Tibial artery (tissue), 4 donors: ENCODE results near the gene RERG.

ENCODE experiments used
- DNase-seq, 2 donors: peaks; one replicate each; pipeline ENCODE4 v3.0.0-alpha.2; 2019
- H3K27ac ChIP-seq, 2 donors: fragments of 200-600 bp; sonication (generic) in 1 of 2; 1 replicate in 1 of 2; 2 replicates in 1 of 2; pipeline ENCODE4 v1.5.1; 2018 to 2019; ENCODE audit warnings: mild to moderate bottlenecking in 1 of 2
- H3K27me3 ChIP-seq, 2 donors: fragments of 200-600 bp; sonication (generic) in 1 of 2; one replicate each; pipeline versions ENCODE4 v1.5.1 to v1.6.0; 2016 to 2019
- H3K36me3 ChIP-seq, 3 donors: fragments of 200-600 bp; sonication (generic) in 2 of 3; one replicate each; pipeline ENCODE4 v1.5.1; 2016 to 2019; ENCODE audit warnings: mild to moderate bottlenecking in 2 of 3
- H3K4me1 ChIP-seq, 4 donors: fragments of 200-600 bp; sonication (generic) in 2 of 4; 1 replicate in 3 of 4; 2 replicates in 1 of 4; pipeline ENCODE4 v1.5.1; 2016 to 2019
- H3K4me3 ChIP-seq, 2 donors: fragments of 200-600 bp; sonication (generic) in 1 of 2; 1 replicate in 1 of 2; 2 replicates in 1 of 2; pipeline ENCODE4 v1.5.1; 2018 to 2019; ENCODE audit warnings: mild to moderate bottlenecking in 2 of 2
- H3K9me3 ChIP-seq, 3 donors: fragments of 200-600 bp; sonication (generic) in 1 of 3; one replicate each; pipeline ENCODE4 v1.5.1; 2016 to 2019
- intact Hi-C: fragments of 100-400 bp; cut with DNase I; formaldehyde crosslinking; loops from one replicate; pipeline ENCODE4 v1.15.0; 2023; ENCODE audit warnings: low total_unique reads
- TF ChIP-seq, protein P1 (sequence below), 2 experiments: fragments of 200-600 bp in 1 of 2; fragments of 450-650 bp in 1 of 2; IDR thresholded peaks; one replicate each; pipeline ENCODE4 v1.5.1; 2017 to 2019; ENCODE audit warnings: antibody characterized with exemption in 2 of 2, mild to moderate bottlenecking in 1 of 2, moderate library complexity in 1 of 2

The RERG gene

DNA sequence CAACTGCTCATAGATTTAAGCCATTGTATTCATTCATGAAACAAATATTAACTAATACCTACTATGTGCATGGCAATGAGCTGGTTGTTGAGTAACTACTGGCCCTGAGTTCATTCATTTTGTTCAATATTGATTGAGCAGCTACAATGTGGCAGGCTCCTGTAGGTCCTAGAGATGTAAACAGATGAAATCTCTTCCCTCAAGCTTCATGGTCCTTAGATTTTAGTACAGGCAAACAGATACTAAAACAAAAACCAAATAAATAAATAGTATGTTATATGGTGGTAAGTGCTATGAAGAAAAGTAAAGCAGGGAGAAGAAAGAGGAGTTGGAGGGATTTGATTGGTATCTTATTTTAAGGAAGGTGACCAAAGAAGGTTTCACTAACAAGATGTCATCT lies 77.8 kb downstream of the RERG start:
- Histone ChIP-seq H3K4me3 (no peak overlapping the region), H3K4me1 (peaks cover 0 to 73% (median 12%) of the 10 kb centered on the region in 4 donors), H3K27me3 (no peaks in the 10 kb centered on the region), H3K36me3 (no peaks in the 10 kb centered on the region), H3K9me3 (no peaks in the 10 kb centered on the region), H3K27ac (no peak overlapping the region)
- intact Hi-C loops = no loop called here
- TF ChIP-seq, protein P1, sequence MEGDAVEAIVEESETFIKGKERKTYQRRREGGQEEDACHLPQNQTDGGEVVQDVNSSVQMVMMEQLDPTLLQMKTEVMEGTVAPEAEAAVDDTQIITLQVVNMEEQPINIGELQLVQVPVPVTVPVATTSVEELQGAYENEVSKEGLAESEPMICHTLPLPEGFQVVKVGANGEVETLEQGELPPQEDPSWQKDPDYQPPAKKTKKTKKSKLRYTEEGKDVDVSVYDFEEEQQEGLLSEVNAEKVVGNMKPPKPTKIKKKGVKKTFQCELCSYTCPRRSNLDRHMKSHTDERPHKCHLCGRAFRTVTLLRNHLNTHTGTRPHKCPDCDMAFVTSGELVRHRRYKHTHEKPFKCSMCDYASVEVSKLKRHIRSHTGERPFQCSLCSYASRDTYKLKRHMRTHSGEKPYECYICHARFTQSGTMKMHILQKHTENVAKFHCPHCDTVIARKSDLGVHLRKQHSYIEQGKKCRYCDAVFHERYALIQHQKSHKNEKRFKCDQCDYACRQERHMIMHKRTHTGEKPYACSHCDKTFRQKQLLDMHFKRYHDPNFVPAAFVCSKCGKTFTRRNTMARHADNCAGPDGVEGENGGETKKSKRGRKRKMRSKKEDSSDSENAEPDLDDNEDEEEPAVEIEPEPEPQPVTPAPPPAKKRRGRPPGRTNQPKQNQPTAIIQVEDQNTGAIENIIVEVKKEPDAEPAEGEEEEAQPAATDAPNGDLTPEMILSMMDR (IDR thresholded peaks at IDR 0.05) = no peak
- DNase-seq = no peak

DNA sequence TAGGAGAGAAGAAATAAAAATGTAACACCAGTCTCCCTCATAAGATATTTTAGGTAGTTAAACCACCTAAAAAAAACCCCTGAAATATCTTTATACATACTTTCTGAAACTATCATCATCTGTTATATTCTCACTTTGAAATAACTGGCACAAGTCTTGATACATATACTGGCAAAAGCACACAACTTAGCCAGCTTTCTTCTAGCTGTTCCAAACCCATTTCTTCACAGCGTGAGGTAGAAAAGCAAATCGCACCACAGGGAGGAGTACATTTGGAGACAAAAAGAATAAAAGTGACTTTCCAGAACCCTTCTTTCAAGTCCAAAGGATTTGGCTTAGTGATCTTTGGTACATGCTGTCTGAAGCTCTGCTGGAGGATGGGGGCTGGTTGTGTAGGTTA lies 78.5 kb downstream of the RERG start:
- H3K27me3 ChIP-seq = no peaks in the 10 kb centered on the region
- peaks cover 0 to 66% (median 9%) of the 10 kb centered on the region in 4 donors for H3K4me1 ChIP-seq
- no peak overlapping the region for H3K27ac ChIP-seq
- no peak for DNase-seq
- TF ChIP-seq, protein P1 (IDR thresholded peaks at IDR 0.05) = no peak
- intact Hi-C loops = no loop called here
- H3K36me3 ChIP-seq = no peaks in the 10 kb centered on the region
- H3K4me3 ChIP-seq = no peak overlapping the region
- H3K9me3 ChIP-seq = no peaks in the 10 kb centered on the region

DNA sequence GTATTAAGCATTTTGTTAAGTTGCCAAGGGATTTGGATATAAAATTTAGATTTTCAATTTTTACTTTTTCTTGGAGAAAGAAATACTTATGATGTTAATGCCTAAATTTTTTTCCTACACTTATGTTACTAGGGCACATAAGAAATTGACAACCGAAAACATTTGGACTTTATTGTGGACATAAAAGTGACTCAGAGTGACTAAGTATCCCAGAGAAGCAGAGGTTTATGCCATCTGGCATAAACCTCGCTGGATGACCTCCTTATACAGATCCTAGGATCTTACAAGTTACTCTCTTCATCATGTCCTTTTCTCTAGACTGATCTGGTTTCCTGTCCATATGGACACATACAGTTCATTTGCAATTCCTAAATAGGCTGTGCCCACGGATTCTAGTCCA lies 89.8 kb downstream of the RERG start:
- Histone ChIP-seq H3K4me1 (peaks cover 0 to 13% (median 2%) of the 10 kb centered on the region in 4 donors), H3K9me3 (no peaks in the 10 kb centered on the region), H3K36me3 (no peaks in the 10 kb centered on the region), H3K4me3 (no peak overlapping the region), H3K27me3 (no peaks in the 10 kb centered on the region), H3K27ac (peak overlapping the region; percentile 12 to 37)
- TF ChIP-seq, protein P1 (IDR thresholded peaks at IDR 0.05) = no peak
- intact Hi-C loops = no loop called here
- peak in 1 of 2 donors; percentile 56 for DNase-seq

DNA sequence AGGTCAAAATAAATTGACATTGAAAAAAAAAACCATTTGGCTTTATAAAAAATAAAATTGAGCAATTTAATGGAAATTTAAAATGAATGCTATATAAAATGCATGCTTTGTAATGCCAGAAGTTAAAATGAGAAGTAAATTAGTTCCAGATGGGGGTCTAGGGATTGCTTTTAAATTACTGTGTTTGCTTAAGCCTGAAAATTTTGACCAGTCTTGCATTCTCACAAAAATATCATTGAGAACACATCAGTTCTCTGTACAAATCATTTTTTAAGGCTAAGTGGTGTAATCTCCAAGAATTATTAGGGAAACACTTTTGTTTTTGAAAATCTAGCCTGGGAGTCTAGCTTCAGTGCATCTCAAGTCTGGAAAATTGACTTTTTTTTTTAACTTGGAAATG lies 90.7 kb downstream of the RERG start:
- intact Hi-C loops = no loop called here
- Histone ChIP-seq H3K36me3 (no peaks in the 10 kb centered on the region), H3K27ac (no peak overlapping the region), H3K4me3 (no peak overlapping the region), H3K9me3 (no peaks in the 10 kb centered on the region), H3K4me1 (peaks cover 0 to 13% (median 2%) of the 10 kb centered on the region in 4 donors), H3K27me3 (no peaks in the 10 kb centered on the region)
- DNase-seq = no peak
- TF ChIP-seq, protein P1 (IDR thresholded peaks at IDR 0.05) = no peak

DNA sequence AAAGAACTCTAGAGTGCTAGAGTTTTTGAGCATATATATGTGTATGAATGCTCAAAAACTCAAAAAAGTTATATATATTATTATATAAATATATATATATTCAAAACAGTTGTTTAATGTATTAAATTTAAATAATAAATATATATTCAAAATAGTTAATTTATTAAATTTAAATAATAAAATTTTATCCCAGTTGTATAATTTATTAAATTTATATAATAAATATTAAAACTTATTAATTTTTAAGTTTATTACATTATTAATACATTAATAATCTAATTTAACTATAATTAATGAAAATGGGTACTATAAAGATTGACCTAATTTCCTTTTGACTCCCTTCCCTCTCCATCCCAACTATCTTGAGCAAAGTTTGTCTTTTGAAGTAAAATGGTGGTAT lies 97.8 kb downstream of the RERG start:
- TF ChIP-seq, protein P1 (IDR thresholded peaks at IDR 0.05) = no peak

DNA sequence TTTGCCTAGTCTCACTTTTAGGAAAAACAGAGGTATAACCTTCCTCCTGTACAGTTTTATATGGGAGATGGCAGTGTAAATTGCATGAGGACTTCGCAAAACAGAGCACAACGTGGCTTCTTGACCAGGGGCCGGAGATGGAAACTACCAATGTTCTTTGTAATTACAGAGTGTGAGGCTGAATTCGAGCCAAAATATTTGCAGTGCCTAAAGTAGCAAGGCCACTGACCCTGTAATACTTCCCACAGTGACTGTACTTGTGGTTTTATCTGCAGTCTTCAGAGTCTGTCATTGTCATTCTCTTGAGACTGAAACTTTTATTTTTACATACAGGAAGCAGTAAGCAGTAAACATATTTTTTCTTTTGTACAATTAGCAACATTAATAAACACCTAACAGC lies 98.9 kb downstream of the RERG start:
- H3K27me3 ChIP-seq = no peaks in the 10 kb centered on the region
- peaks cover 0 to 61% (median 14%) of the 10 kb centered on the region in 4 donors for H3K4me1 ChIP-seq
- peak overlapping the region; percentile 3 to 7 for H3K27ac ChIP-seq
- no peak for DNase-seq
- TF ChIP-seq, protein P1 (IDR thresholded peaks at IDR 0.05) = no peak
- no peaks in the 10 kb centered on the region for H3K36me3 ChIP-seq
- no peak overlapping the region for H3K4me3 ChIP-seq
- intact Hi-C loops = no loop called here
- no peaks in the 10 kb centered on the region for H3K9me3 ChIP-seq

More for the DNA sequence above, 97.8 kb downstream of the RERG start:
- no peak overlapping the region for H3K4me3 ChIP-seq
- H3K27me3 ChIP-seq = no peaks in the 10 kb centered on the region
- DNase-seq = no peak
- intact Hi-C loops = no loop called here
- no peaks in the 10 kb centered on the region for H3K9me3 ChIP-seq
- H3K36me3 ChIP-seq = no peaks in the 10 kb centered on the region
- H3K27ac ChIP-seq = no peak overlapping the region
- H3K4me1 ChIP-seq = peaks cover 0 to 53% (median 12%) of the 10 kb centered on the region in 4 donors
